SHP77 (cell line): ENCODE measurements around the gene TOPORS.
A peak's percentile ranks its signal among the peaks of the same experiment; 100 is the strongest.
"Not testable (repeated sequence)": the region's sequence is repeated elsewhere in the genome, so short reads cannot be mapped to it uniquely, and the experiment has no call there.

Experiments
- DNase-seq, 2 experiments: peaks; one replicate each; lab custom pipeline; 2025; lab: John Stamatoyannopoulos, UW

The TOPORS gene

DNA sequence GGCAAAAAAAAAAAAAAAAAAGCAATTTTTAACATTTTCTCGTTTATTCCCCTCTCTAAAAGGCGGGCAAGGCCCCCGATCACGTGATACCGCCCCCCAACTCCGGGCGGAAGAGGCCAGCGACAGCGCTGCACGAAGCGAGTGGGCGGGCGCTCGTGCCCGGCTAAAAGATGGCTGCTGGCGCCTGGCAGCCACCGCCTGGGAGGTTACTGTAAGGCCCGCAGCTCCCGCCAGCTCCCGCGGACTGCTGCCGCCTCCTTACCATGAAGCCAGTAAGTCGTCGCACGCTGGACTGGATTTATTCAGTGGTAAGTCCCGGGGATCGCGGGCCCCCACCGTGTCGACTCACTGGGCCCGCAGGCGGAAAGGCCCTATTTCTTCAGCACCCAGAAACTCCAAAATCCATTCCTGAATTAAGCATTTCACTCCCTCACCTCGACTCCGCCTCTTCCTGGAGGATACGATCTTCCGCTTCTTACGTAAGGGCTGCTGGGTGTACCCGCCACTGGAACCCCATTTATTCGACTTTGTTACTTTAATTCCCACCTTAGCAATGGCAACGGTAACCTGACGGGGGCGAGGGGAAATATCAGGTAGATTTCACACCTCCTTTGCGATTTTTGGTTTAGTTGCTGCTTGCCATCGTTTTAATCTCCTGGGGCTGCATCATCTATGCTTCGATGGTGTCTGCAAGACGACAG lies at the start of gene TOPORS, which contains the start of gene SMIM27:
TOPORS (minus strand) TSS at position 415 of the 701 bp plus-strand sequence; CDS start at position 265, 150 bp downstream.
SMIM27 (plus strand) TSS at position 156 of the 701 bp plus-strand sequence; CDS start at position 264, 108 bp downstream.
- DNase-seq, result peak; percentile 73 to 75

DNA sequence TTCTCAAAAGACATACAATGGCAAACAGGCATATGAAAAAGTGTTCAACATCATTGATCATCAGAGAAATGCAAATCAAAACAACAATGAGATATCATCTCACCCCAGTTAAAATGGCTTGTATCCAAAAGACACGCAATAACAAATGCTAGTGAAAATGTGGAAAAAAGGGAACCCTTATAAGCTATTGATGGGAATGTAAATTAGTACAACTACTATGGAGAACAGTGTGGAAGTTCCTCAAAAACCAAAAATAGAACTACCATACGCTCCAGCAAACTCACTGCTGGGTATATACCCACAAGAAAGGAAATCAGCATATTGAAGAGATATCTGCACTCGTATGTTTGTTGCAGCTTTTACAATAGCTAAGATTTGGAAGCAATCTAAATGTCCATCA lies 46.6 kb upstream of the TOPORS start:
- DNase-seq, result not testable (repeated sequence)

DNA sequence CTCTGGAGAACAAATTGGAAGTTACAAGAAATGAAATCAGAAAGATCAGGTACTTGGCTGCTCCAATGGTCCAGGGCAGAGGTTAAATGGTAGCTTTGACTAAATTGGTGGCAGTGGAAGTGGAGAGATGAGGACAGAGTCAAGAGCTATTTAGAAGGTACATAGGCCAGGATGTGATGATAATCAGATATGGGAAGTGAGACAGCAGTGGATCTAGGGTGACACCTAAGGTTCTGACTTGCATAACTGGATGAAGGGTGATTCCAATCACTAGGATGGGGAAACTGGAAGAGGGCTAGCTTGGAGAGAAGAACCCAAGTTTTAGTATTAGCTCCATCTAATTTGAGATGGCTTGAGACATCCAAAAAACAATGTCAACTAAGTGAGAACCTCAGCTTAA lies 44.5 kb upstream of the TOPORS start:
- DNase-seq, result no peak

DNA sequence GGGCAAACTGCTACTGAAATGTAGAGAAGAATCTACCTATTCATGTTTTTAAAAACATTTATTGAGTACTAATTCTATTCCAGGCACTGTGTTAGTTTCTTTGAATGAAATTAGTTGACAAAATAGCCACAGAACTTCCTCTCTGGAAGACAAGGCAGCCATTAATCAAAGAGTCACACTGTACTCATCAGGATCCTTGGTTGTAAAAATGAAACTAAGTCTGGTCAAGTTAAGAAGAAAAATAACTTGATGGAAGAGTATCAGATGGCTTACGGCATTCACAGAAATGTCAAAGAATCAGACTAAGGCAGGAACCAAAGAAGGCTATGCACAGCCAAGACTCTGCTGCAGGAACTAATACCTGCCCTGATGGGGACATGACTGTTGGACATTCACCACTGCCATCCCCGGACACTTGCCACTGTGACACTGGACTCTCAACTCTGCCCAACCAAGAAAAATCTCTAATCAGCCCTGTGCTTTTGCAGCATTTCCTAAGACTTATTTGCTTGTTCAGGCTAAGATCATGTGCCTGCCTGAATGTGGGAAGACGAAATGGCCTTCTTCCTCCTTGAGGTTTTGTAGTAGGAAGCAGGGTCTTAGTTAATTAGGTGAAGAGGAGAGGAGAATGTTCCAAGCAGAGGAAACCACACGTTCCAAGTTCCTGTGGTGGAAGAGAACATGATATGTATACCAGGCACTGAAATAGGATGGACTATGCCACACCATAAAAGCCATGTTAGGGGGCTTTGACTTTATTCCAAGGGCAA lies 43.9 kb upstream of the TOPORS start:
- DNase-seq, result no peak

DNA sequence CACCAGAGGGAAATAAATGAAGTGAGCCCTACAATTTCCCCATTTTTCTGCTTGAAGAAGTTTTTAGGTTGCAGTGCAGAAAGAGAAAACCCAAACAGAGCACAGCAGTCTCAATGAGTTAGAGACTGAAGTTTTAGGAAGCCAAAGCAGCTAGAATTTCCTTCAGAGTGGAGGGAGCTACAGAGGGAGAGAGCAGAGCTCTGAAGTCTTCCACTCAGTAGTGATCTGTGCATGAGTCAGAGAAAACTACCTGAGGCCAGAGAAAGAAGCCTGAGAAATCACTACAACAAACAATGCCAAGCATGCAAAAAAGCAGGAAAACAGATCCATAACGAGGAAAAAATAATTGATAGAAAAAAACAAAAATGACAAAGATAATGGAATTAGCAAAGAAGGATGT lies 38.5 kb upstream of the TOPORS start:
- no peak for DNase-seq

DNA sequence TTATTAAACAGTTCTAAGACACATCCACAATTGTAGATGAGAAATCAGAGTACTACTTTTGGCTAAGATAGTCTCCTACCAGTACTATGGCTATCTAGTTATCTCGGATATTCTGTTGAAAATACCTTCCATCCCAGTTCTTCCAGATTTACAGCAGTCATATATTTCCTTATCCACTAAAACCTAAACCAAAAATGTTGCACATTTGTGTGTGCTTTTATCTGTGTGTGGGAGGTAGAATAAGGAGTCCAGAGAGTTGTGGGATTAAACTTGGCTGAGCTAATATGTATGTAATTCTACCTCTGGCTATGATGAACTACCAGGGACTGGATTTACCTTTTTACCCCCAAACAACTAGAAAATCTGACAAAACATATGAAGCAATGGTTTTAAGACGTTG lies 38.1 kb upstream of the TOPORS start:
- DNase-seq, result no peak

DNA sequence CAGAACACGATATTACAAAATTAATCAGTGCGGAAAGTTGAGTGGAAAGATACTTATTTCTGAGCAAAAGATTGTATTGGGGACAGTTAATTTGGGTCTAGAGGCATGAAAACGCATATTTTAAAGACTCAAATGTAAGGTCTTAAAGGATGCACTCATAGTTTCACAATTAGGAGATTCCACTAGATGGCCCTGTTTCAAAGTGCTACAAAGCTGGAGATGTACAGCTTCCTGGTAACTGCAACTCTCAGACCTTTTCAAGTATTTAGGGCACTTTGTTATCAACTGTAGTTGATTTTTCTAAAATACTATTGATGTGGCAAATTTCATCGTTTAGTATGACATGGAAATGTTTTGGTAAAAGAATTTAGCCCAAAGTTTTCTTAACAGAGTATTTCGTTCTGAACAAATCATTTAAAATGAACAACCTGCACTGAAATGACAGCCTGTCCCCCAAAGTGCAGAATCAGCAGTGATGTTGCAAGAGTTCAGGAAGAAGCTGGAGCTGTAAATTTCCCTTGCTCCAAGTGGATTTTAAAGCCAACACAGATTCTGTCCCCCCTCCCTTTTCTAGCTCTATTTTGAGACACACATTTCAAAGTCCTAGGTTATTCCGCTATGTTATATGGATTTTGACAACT lies 36.8 kb upstream of the TOPORS start:
- no peak for DNase-seq

DNA sequence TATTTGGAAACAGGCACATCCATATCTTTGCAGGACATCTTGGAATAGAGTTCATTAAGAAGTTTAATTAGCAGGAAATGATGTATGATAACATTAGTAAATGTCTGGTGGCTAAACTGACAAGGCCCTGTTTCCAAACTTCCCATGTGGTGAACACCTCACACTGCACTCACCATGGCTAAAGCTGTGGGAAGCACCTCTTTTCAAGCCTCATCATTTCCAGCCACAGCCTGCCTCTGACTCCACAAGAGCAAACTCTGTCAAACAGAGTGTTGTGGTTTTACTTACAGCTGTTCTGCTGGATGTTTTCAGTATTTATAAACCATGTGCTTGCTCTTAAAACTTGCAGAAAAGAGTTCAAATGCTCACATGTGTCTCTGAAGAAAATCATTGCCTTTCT lies 35.5 kb upstream of the TOPORS start:
- DNase-seq, result no peak

DNA sequence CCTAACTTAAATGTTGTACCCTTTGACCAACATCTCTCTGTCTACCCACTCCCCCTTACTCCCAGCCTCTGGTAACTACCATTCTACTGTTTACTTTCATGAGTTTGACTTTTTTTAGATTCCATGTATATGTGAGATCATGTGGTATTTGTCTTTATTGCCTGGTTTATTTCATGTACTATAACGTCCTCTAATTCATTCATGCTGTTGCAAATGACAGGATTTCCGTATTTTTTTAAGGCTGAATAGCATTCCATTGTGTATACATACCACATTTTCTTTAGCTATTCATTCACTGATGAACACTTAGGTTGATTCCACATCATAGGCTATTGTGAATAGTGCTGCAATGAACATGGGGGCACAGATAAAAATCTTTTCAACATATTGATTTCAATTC lies 32.4 kb upstream of the TOPORS start:
- no peak for DNase-seq

DNA sequence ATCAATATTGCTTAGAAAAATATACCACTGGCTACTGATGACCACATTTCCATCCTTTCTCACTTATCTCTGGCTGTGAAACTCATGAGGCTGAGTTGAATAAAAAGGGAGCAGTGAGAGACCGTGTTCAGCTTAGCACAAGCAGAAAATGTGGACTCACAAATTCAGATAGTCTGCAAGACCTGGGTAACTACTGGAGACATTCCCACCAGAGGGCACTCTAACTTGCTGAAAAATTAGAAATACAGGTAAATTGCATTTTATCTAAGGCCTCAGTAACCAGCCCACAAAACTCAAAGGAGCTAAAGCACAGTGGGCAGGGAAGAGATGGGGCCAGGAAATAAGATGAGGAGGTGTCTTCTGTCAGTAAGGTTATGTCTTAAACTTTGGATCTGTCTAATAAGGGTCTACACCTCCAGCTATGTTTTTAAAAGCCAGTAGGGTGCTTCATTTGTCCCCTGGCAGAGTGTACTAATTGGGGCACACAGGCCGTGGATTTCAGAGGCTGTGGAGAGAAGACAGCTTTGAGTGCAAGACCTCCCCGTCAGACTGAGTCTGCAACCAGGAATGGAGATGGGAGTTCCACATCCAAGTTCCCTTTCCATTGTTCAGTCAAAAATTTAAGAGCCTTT lies 29.2 kb upstream of the TOPORS start:
- DNase-seq, result peak; percentile 6 to 28

DNA sequence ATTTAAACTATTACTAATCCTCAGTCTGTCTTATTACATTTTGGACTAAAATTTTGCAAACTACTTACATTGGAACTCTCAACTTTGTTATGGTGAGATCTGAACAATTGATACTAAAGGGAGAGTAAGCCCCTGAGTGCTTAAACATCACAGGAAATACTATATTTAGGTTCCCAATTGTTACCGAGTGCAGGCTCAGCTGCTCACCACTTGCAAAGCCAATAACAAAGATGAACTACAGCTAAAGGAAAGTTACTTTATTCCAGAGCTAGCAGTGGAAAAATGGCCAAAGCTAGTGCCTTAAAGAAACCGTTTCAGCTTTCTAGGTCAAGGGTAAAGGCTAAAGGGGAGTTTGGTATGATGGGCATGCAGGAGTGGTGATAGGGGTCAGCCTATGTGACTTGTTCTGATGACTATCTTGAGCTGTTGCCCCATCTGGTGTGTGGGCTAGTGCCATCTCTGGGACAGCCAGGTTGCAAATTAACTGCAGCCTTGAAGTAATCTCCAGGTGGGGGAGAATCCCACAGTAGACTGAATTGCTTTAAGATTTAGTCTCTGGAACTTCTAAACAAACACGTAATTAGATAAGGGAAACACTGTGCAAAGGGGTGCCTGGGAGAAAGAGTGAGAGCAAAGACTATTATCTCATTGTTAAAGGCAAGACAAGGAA lies 28.4 kb upstream of the TOPORS start:
- no peak for DNase-seq

DNA sequence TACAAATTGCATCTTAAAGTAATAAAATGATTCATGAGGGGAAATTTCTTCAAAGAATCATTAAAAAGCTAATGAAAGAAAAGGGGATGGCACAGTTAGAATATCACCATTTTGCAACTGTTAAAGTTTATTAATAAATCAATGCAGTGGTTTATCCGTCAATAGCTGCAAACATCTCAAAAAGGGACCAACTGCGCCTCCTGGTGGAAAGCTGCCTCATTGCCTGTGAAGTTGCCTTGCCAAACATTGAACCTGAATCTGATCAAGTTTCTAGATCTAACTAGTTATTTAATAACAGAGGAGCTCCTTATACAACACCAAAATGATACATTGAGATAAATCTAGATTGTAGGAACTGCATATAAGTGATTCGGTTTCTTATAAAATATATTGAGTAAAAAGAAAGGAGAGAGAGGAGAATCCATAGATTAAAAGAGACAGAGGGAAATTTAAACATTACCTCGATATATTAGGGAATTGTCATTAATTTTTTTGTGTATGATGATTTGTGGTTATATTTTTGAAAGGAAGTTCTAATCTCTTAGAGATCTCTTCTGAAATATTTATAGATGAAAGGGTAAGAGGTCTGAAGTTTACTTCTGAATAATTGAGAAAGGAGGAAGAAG lies 27.4 kb upstream of the TOPORS start:
- DNase-seq, result peak in 1 of 2 experiments; percentile 18

DNA sequence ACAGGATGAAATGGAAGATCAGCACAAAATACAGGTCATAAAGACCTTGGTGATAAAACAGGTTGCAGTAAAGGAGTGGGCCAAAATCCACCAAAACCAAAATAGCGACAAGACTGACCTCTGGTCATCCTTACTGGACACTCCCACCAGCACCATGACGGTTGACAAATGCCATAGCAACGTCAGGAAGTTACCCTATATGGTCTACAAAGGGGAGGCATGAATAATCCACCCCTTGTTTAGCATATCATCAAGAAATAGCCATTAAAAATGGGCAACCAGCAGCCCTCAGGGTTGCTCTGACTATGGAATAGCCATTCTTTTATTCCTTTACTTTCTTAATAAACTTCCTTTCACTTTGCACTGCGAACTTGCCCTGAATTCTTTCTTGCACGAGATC lies 26.6 kb upstream of the TOPORS start:
- DNase-seq, result no peak

DNA sequence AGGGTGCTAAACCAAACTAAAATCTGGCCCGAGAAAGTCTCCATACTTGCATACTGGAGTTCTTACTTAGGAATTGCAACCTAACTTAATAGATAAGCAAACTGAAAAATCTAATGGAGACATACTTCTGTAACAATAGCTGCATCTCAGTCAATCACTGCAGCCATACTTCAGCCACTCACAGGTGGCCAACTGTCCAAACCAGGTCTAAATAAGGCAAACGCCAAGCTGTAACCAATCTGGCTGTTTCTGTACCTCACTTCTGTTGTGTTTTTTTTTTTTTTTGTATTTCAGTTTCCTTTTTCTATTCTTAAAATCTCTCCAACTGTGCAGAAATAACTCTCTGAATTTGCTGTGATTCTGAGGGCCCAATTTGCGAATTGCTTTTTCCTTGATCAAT lies 24.9 kb upstream of the TOPORS start:
- DNase-seq, result no peak

DNA sequence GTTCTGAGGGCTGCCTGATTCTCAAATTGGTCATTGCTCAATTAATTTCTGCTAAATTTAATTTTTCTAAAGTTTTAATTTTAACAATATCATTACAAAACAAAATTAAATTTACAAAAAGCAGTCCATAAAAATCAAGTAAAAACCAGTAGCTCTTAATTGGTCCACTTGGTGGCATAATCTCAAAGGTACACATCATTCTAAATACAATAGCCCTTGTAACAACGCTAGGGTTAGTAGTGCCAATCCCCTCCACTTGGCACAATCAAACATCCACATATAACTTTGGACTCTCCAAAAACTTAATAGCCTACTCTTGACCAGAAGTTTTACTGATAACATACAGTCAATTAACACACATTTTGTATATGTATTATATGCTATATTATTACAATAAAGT lies 22.5 kb upstream of the TOPORS start:
- no peak for DNase-seq

DNA sequence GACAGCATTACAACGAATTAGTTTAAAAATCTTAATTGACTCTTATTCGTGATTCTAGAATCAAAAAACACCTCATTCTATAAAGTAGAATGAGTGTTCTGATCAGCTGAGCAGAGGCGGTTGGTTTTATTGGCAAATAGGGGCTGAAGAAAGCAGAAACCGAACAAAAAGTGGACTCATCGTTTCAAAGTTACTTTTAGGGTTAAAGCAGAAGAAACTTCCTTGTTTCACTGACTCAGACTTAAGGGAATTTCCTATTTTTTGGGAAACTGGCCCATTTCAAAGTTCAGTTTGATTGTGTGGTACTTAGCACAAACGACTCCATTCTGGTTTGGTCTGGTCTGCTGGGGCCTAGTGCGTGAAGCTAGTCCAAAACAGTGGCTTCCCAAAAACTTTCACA lies 21.4 kb upstream of the TOPORS start:
- no peak for DNase-seq

DNA sequence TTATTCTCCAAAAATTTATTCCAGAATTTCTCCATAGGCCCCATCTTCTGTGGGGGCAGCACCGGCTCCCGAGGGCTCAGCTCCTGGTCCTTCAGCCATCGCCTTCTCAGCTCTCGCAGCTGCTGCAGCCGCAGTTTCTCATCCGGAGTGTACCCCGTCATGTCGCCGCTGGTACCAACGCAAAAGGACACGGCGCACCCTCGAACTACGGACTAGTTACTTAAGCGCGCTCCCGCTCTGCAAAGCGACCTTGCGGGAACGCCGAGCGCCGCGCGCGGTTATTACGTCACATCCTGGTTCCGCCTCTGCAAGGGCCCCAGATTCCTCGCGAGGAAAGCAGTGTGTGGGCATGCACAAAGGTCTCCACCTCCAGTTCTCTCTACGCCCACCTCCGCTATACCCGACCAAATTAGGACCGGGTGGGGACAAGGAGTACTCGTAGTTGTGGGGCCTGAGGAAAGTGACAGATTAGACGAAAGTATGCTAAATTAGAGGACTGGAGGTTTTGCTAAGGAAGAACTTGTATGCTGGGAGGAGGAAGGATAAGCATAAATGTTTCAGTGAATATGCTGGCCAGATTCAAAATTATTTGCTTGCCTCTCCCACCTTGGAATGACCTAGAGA lies 20.6 kb upstream of the TOPORS start, which contains the start of gene NDUFB6:
NDUFB6 (minus strand) TSS at position 260 of the 624 bp plus-strand sequence; CDS start at position 161, 99 bp downstream.
- peak; percentile 75 to 85 for DNase-seq

DNA sequence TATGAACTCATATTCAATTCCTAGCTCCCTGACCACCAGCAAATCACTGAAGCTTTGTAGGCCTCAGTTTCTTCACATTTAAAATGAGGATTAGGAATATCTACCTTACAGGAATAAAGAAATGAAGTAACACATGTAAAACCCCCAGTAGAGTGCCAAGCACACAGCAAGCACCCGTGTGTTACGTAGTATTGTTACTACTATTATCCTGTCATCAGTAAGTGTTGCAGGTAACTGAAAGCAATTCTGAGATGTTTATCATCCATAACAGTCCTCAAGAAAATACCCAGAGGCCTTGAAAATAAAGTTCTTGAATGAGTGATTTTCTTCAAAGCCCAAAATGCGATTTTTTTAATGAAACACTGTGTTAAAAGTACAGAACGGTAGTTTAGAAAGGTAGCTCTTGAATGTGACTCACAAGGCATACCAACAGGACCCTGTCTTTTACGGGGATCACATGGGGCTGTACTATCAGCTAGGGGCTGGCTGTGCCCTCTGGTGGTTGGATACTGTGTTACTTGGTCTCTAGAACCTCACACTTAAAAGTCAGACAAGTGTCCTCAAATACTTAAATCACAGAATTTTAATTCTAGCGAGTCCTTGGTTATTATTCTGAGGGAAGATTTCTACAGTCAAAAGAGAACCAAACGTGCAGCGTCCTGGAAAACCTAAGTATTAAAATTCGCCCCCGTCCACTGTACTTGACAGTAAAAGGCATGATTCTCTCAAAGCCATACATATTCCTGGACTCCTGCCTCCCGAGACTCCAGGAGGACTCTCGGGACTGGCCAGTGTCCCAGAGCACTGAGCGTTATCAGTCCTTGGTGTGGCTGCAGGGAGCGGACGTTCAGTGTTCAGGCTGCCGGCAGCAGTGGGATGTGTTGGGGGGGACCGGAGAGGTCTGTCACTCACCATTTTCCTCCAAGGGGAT lies 19.8 kb upstream of the TOPORS start:
- peak; percentile 12 to 23 for DNase-seq

DNA sequence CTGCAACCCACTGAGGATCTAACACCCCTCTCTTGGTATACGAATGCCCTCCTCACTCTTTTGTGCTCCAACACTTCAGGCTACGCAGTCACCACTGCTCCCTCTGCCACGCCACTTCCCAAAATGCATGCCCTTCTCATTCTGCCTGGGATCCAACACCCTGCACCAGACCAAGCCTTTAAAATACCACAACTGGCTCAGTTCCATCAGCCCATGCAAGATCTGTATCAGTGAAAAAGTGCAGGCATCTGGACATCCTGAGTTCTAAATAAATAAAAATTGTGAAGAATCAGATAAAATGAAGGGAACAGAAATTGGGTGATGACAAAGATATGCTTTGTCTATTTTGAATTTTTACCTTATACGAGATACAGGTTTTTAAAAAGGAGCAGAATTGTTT lies 17.9 kb upstream of the TOPORS start:
- DNase-seq, result no peak

DNA sequence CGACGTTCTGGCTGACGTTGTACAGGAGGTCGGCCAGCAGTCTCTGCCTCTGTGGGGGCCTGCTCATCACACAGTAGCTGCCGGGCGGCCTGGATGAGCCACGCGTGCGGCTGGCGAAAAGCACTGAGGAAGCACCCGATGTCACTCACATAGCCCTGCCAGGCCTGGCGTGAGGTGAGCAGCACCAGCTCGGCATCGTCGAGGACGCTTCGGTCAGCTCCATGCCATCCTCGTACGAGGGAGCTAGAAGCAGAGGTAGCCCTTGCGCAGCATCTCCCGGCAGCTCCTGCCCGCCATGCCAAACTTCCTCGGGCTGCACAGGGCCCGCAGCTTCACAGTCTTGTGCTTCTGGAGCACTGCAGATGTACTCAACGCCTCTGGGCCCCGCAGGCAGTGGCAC lies 14.4 kb upstream of the TOPORS start:
- no peak for DNase-seq
